Measurements from ENCODE around the gene OR2W3. TPM values are rescaled to one million over a fixed set of nuclear protein-coding genes. Genes with fewer than 3 reads are reported as not detected.

Gene OR2W3
- polyA plus RNA-seq, 1 donor from 2014 or later, result not detected

DNA sequence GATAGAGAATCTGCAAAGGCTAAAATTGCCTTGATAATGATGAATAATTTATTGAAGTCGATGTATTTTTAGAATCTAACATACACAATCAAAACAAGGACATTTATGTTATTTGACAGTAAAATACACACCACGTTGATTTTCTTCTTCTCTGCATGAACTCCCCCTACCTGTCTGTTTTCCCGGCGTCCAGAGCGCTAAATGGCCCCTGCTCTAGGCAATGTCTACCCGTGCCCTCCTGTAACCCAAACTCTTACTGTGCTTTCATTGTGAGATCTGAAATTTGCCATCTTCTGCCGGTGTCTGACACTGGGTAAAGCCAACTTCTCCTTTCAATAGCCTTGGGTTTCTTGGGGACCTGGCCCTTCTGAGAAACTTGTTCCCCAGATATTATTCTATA, 47.0 kb upstream of the OR2W3 start:
- TF ChIP-seq EZH2 (IDR thresholded peaks at IDR 0.05; ENCODE audit: borderline replicate concordance, insufficient read depth, low read length, poor library complexity, severe bottlenecking), result no peak
- TF ChIP-seq EP300 (conservative IDR thresholded peaks at IDR 0.05; ENCODE audit: poor library complexity, severe bottlenecking), result no peak
- TF ChIP-seq TAF1 (IDR thresholded peaks at IDR 0.05; ENCODE audit: low read depth), result no peak
- TF ChIP-seq MXI1 (conservative IDR thresholded peaks at IDR 0.05; ENCODE audit: poor library complexity, severe bottlenecking), result no peak
- TF ChIP-seq RAD21 (conservative IDR thresholded peaks at IDR 0.05), result no peak
- TF ChIP-seq POLR2AphosphoS5 (IDR thresholded peaks at IDR 0.05), result no peak
- TF ChIP-seq, protein P1, sequence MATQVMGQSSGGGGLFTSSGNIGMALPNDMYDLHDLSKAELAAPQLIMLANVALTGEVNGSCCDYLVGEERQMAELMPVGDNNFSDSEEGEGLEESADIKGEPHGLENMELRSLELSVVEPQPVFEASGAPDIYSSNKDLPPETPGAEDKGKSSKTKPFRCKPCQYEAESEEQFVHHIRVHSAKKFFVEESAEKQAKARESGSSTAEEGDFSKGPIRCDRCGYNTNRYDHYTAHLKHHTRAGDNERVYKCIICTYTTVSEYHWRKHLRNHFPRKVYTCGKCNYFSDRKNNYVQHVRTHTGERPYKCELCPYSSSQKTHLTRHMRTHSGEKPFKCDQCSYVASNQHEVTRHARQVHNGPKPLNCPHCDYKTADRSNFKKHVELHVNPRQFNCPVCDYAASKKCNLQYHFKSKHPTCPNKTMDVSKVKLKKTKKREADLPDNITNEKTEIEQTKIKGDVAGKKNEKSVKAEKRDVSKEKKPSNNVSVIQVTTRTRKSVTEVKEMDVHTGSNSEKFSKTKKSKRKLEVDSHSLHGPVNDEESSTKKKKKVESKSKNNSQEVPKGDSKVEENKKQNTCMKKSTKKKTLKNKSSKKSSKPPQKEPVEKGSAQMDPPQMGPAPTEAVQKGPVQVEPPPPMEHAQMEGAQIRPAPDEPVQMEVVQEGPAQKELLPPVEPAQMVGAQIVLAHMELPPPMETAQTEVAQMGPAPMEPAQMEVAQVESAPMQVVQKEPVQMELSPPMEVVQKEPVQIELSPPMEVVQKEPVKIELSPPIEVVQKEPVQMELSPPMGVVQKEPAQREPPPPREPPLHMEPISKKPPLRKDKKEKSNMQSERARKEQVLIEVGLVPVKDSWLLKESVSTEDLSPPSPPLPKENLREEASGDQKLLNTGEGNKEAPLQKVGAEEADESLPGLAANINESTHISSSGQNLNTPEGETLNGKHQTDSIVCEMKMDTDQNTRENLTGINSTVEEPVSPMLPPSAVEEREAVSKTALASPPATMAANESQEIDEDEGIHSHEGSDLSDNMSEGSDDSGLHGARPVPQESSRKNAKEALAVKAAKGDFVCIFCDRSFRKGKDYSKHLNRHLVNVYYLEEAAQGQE (IDR thresholded peaks at IDR 0.05; ENCODE audit: borderline replicate concordance), result no peak
- TF ChIP-seq CTCF (IDR thresholded peaks at IDR 0.05; ENCODE audit: poor library complexity, severe bottlenecking), result no peak
- no peak for TF ChIP-seq SMC3 (conservative IDR thresholded peaks at IDR 0.05; ENCODE audit: poor library complexity)
- no peak overlapping the region for H3K9ac ChIP-seq (ENCODE audit: low read length)
- no peaks in the 10 kb centered on the region for H3F3A ChIP-seq (ENCODE audit: insufficient read depth, low read length, poor library complexity, severe bottlenecking)
- H3K79me2 ChIP-seq (replicated peaks; ENCODE audit: insufficient read depth, low read length), result no peaks in the 10 kb centered on the region
- H3K4me3 ChIP-seq (ENCODE audit: low read length), result no peak overlapping the region
- no peak overlapping the region for H3K4me2 ChIP-seq (ENCODE audit: low read length)
- no peaks in the 10 kb centered on the region for H3K9me3 ChIP-seq (ENCODE audit: low read length)
- no peaks in the 10 kb centered on the region for H3K9me2 ChIP-seq (ENCODE audit: insufficient read depth, low read length)
- no peak overlapping the region for H3K27ac ChIP-seq (ENCODE audit: low read length)
- no peaks in the 10 kb centered on the region for H3K27me3 ChIP-seq (ENCODE audit: insufficient read depth, low read depth, low read length)
- no peaks in the 10 kb centered on the region for H4K20me1 ChIP-seq (ENCODE audit: insufficient read depth)
- H2AFZ ChIP-seq (ENCODE audit: low read depth, low read length), result no peak overlapping the region
- H3K36me3 ChIP-seq (ENCODE audit: insufficient read depth, low read length), result no peaks in the 10 kb centered on the region

GRCh38 chr1:247849616-247850015, 45.8 kb upstream of the OR2W3 start:
- no peaks in the 10 kb centered on the region for H3K9me2 ChIP-seq (ENCODE audit: insufficient read depth, low read length)
- no peaks in the 10 kb centered on the region for H3K9me3 ChIP-seq (ENCODE audit: low read length)
- no peak overlapping the region for H3K9ac ChIP-seq (ENCODE audit: low read length)
- TF ChIP-seq, protein P1 (IDR thresholded peaks at IDR 0.05; ENCODE audit: borderline replicate concordance), result no peak
- no peak for TF ChIP-seq SMC3 (conservative IDR thresholded peaks at IDR 0.05; ENCODE audit: poor library complexity)
- no peak for TF ChIP-seq MXI1 (conservative IDR thresholded peaks at IDR 0.05; ENCODE audit: poor library complexity, severe bottlenecking)
- no peak for TF ChIP-seq CTCF (IDR thresholded peaks at IDR 0.05; ENCODE audit: poor library complexity, severe bottlenecking)
- TF ChIP-seq TAF1 (IDR thresholded peaks at IDR 0.05; ENCODE audit: low read depth), result no peak
- TF ChIP-seq EZH2 (IDR thresholded peaks at IDR 0.05; ENCODE audit: borderline replicate concordance, insufficient read depth, low read length, poor library complexity, severe bottlenecking), result no peak
- TF ChIP-seq POLR2AphosphoS5 (IDR thresholded peaks at IDR 0.05), result no peak
- no peak for TF ChIP-seq EP300 (conservative IDR thresholded peaks at IDR 0.05; ENCODE audit: poor library complexity, severe bottlenecking)
- no peak for TF ChIP-seq RAD21 (conservative IDR thresholded peaks at IDR 0.05)
- no peak overlapping the region for H3K4me2 ChIP-seq (ENCODE audit: low read length)
- H3K36me3 ChIP-seq (ENCODE audit: insufficient read depth, low read length), result no peaks in the 10 kb centered on the region
- H3K79me2 ChIP-seq (replicated peaks; ENCODE audit: insufficient read depth, low read length), result no peaks in the 10 kb centered on the region
- no peaks in the 10 kb centered on the region for H3F3A ChIP-seq (ENCODE audit: insufficient read depth, low read length, poor library complexity, severe bottlenecking)
- no peaks in the 10 kb centered on the region for H3K27me3 ChIP-seq (ENCODE audit: insufficient read depth, low read depth, low read length)
- H2AFZ ChIP-seq (ENCODE audit: low read depth, low read length), result no peak overlapping the region
- no peak overlapping the region for H3K27ac ChIP-seq (ENCODE audit: low read length)
- H4K20me1 ChIP-seq (ENCODE audit: insufficient read depth), result no peaks in the 10 kb centered on the region
- H3K4me3 ChIP-seq (ENCODE audit: low read length), result no peak overlapping the region
